RWPE1 (cell line): ENCODE measurements around the gene CCDC102B.

ENCODE experiments used
- CTCF ChIA-PET: fragments of 350-600 bp; sonication (Branson Sonifier 250); formaldehyde crosslinking; extraction: SDS; loops from one replicate; lab custom pipeline; 2021; lab: Yijun Ruan, JAX
- POLR2A ChIA-PET: fragments of 400-600 bp; formaldehyde crosslinking; extraction: SDS; loops from one replicate; lab custom pipeline; 2020; ENCODE audit warnings: antibody characterized with exemption; ENCODE audit not compliant: low non-redundant PET; lab: Yijun Ruan, JAX
- DNase-seq: peaks from one replicate; pipeline ENCODE4 v3.0.0; 2012; ENCODE audit warnings: low spot score
- H3K27ac ChIP-seq: fragments of 450-650 bp; 2 replicates; pipeline ENCODE4 v1.5.1; 2017
- CTCF ChIP-seq: fragments of 450-650 bp; conservative IDR thresholded peaks from 2 replicates; pipeline ENCODE4 v1.5.1; 2017; ENCODE audit warnings: low read depth, mild to moderate bottlenecking

The CCDC102B gene

GRCh38 chr18:68833756-68834155 lies 35.9 kb downstream of the CCDC102B start:
- no peak overlapping the region for H3K27ac ChIP-seq
- POLR2A ChIA-PET, result no interaction called here
- CTCF ChIA-PET, result no interaction called here
- DNase-seq, result no peak
- no peak for TF ChIP-seq CTCF

GRCh38 chr18:68837665-68838451 lies 40.0 kb downstream of the CCDC102B start:
- H3K27ac ChIP-seq, result no peak overlapping the region
- CTCF ChIA-PET, result interaction anchor here (0.6 kb wide), 1 partner anchor 121 kb away, joined by 3 read pairs; no protein-coding TSS in a partner anchor
- DNase-seq, result no peak
- TF ChIP-seq CTCF, result no peak
- POLR2A ChIA-PET, result no interaction called here

- no peak overlapping the region for H3K27ac ChIP-seq
- no peak for DNase-seq
- POLR2A ChIA-PET, result no interaction called here
- TF ChIP-seq CTCF, result no peak
- CTCF ChIA-PET, result no interaction called here
Observed at GRCh38 chr18:68839701-68840100, 41.8 kb downstream of the CCDC102B start.

- H3K27ac ChIP-seq, result no peak overlapping the region
- ChIA-PET CTCF (interaction anchor here (0.5 kb wide), 1 partner anchor 999 kb away, joined by 3 read pairs; no protein-coding TSS in a partner anchor), POLR2A (no interaction called here)
- no peak for TF ChIP-seq CTCF
- peak; percentile 55 for DNase-seq
Observed at GRCh38 chr18:68840554-68841263, 42.8 kb downstream of the CCDC102B start.

GRCh38 chr18:68841301-68841700 lies 43.4 kb downstream of the CCDC102B start:
- H3K27ac ChIP-seq, result peak overlapping the region; percentile 76
- ChIA-PET CTCF (interaction anchor here (0.5 kb wide), 1 partner anchor 998 kb away, joined by 3 read pairs; no protein-coding TSS in a partner anchor), POLR2A (no interaction called here)
- no peak for DNase-seq
- no peak for TF ChIP-seq CTCF

GRCh38 chr18:68842951-68843350 lies 45.1 kb downstream of the CCDC102B start:
- no peak for DNase-seq
- no peak overlapping the region for H3K27ac ChIP-seq
- POLR2A ChIA-PET, result no interaction called here
- TF ChIP-seq CTCF, result no peak
- CTCF ChIA-PET, result no interaction called here
